T follicular helper cell (primary cell): Measurements from ENCODE around the gene TSPAN3.

Source experiments
- DNase-seq: peaks from one replicate; pipeline ENCODE4 v3.0.0-alpha.2; 2020; ENCODE audit warnings: low read depth
- total RNA-seq, 2 experiments: gene quantifications; one replicate each; lab custom pipeline; 2026; lab: John Stamatoyannopoulos, UW

The TSPAN3 gene
- total RNA-seq, result 33.8 to 37.0 reads per million in 2 experiments

GRCh38 chr15:77070495-77071304 is at the start of gene TSPAN3:
Gene TSPAN3, minus strand, starts transcription at chr15:77071109. Its CDS starts 155 bp downstream, at chr15:77070954.
- peak; percentile 89 for DNase-seq

GRCh38 chr15:77120576-77120975 is 49.7 kb upstream of the TSPAN3 start:
- DNase-seq, result no peak

- DNase-seq, result no peak
Observed at GRCh38 chr15:77119446-77119845, 48.5 kb upstream of the TSPAN3 start.

- peak; percentile 6 for DNase-seq
Observed at GRCh38 chr15:77118882-77119321, 48.0 kb upstream of the TSPAN3 start.

- DNase-seq, result no peak
Observed at GRCh38 chr15:77115179-77115578, 44.3 kb upstream of the TSPAN3 start.

GRCh38 chr15:77112838-77113504 is 42.1 kb upstream of the TSPAN3 start:
- DNase-seq, result no peak

GRCh38 chr15:77111789-77112188 is 40.9 kb upstream of the TSPAN3 start:
- no peak for DNase-seq

- peak; percentile 6 for DNase-seq
Observed at GRCh38 chr15:77107531-77108355, 36.8 kb upstream of the TSPAN3 start.

- DNase-seq, result no peak
Observed at GRCh38 chr15:77107068-77107467, 36.2 kb upstream of the TSPAN3 start.

- DNase-seq, result no peak
Observed at GRCh38 chr15:77104155-77104554, 33.2 kb upstream of the TSPAN3 start.

- no peak for DNase-seq
Observed at GRCh38 chr15:77099741-77100463, 29.0 kb upstream of the TSPAN3 start.

- no peak for DNase-seq
Observed at GRCh38 chr15:77098572-77098971, 27.7 kb upstream of the TSPAN3 start.

GRCh38 chr15:77097921-77098320 is 27.0 kb upstream of the TSPAN3 start:
- no peak for DNase-seq

GRCh38 chr15:77097248-77097721 is 26.4 kb upstream of the TSPAN3 start:
- DNase-seq, result no peak

GRCh38 chr15:77096541-77096940 is 25.6 kb upstream of the TSPAN3 start:
- DNase-seq, result no peak

GRCh38 chr15:77096138-77096537 is 25.2 kb upstream of the TSPAN3 start:
- no peak for DNase-seq

GRCh38 chr15:77094397-77095030 is 23.6 kb upstream of the TSPAN3 start:
- DNase-seq, result no peak

GRCh38 chr15:77093436-77093835 is 22.5 kb upstream of the TSPAN3 start:
- no peak for DNase-seq

GRCh38 chr15:77091097-77091496 is 20.2 kb upstream of the TSPAN3 start:
- DNase-seq, result no peak

- no peak for DNase-seq
Observed at GRCh38 chr15:77087213-77087612, 16.3 kb upstream of the TSPAN3 start.

- no peak for DNase-seq
Observed at GRCh38 chr15:77085297-77085696, 14.4 kb upstream of the TSPAN3 start.
